Measurements from ENCODE around the gene PDZD4. TPM values are rescaled to one million over a fixed set of nuclear protein-coding genes. Genes with fewer than 3 reads are reported as not detected.

The PDZD4 gene
- total and polyA plus RNA-seq, 10 donors: 3.7 to 21.8 (median 10.6) TPM

- WGBS, 5 donors: 71 to 84% (median 74%) methylated on average over 5 to 22 of the region's 22 CpGs
- DNase-seq: peak; percentile 54
These were observed 32.3 kb upstream of the PDZD4 start for GRCh38 chrX:153862369-153863250.

GRCh38 chrX:153861733-153862310 is 31.5 kb upstream of the PDZD4 start:
- Histone ChIP-seq H3K36me3 (no peaks in the 10 kb centered on the region), H3K27ac (no peak overlapping the region), H3K27me3 (replicated peaks in 1 of 7) (peaks cover 0 to 21% (median 0%) of the 10 kb centered on the region in 7 donors), H3K9me3 (no peaks in the 10 kb centered on the region), H3K4me1 (no peaks in the 10 kb centered on the region), H3K4me3 (no peak overlapping the region)
- WGBS, 5 donors: 74 to 82% (median 78%) methylated on average over 11 to 21 of the region's 21 CpGs
- no peak for TF ChIP-seq POLR2AphosphoS5 (IDR thresholded peaks at IDR 0.05)
- TF ChIP-seq POLR2A (IDR thresholded peaks at IDR 0.05): no peak
- TF ChIP-seq CTCF (IDR thresholded peaks at IDR 0.05 in 8 of 11, conservative IDR thresholded peaks at IDR 0.05 in 3 of 11): no peak
- intact Hi-C loops (cut with DNase I; ENCODE audit: low total_unique reads): no loop called here
- DNase-seq: peak; percentile 72

More at GRCh38 chrX:153862369-153863250, 32.3 kb upstream of the PDZD4 start:
- H3K27ac ChIP-seq: no peak overlapping the region
- no peak overlapping the region for H3K4me3 ChIP-seq
- H3K9me3 ChIP-seq: no peaks in the 10 kb centered on the region
- no peaks in the 10 kb centered on the region for H3K36me3 ChIP-seq
- no peak for TF ChIP-seq POLR2AphosphoS5 (IDR thresholded peaks at IDR 0.05)
- no peak for TF ChIP-seq CTCF (IDR thresholded peaks at IDR 0.05 in 8 of 11, conservative IDR thresholded peaks at IDR 0.05 in 3 of 11)
- TF ChIP-seq POLR2A (IDR thresholded peaks at IDR 0.05): no peak
- H3K4me1 ChIP-seq: no peaks in the 10 kb centered on the region
- H3K27me3 ChIP-seq (replicated peaks in 1 of 7): peaks cover 0 to 21% (median 0%) of the 10 kb centered on the region in 7 donors
- intact Hi-C loops (cut with DNase I; ENCODE audit: low total_unique reads): no loop called here

- intact Hi-C loops (cut with DNase I; ENCODE audit: low total_unique reads): no loop called here
- Histone ChIP-seq H3K4me1 (no peaks in the 10 kb centered on the region), H3K27me3 (replicated peaks in 1 of 7) (peaks cover 0 to 26% (median 0%) of the 10 kb centered on the region in 7 donors), H3K9me3 (no peaks in the 10 kb centered on the region), H3K27ac (no peak overlapping the region), H3K36me3 (no peaks in the 10 kb centered on the region), H3K4me3 (no peak overlapping the region)
- peak; percentile 58 for DNase-seq
- 79 to 100% (median 82%) methylated on average over 2 to 10 of the region's 10 CpGs for WGBS, 5 donors
- no peak for TF ChIP-seq POLR2AphosphoS5 (IDR thresholded peaks at IDR 0.05)
- TF ChIP-seq CTCF (IDR thresholded peaks at IDR 0.05 in 8 of 11, conservative IDR thresholded peaks at IDR 0.05 in 3 of 11): no peak
- TF ChIP-seq POLR2A (IDR thresholded peaks at IDR 0.05): no peak
These were observed 30.8 kb upstream of the PDZD4 start for GRCh38 chrX:153861151-153861550.

- TF ChIP-seq CTCF (IDR thresholded peaks at IDR 0.05 in 8 of 11, conservative IDR thresholded peaks at IDR 0.05 in 3 of 11) (no peak), POLR2AphosphoS5 (IDR thresholded peaks at IDR 0.05) (no peak), POLR2A (IDR thresholded peaks at IDR 0.05) (no peak)
- H3K36me3 ChIP-seq: no peaks in the 10 kb centered on the region
- no peak overlapping the region for H3K4me3 ChIP-seq
- peak; percentile 37 for DNase-seq
- WGBS, 5 donors: 57 to 87% (median 65%) methylated on average over 2 of the region's 2 CpGs
- intact Hi-C loops (cut with DNase I; ENCODE audit: low total_unique reads): no loop called here
- H3K27ac ChIP-seq: no peak overlapping the region
- no peaks in the 10 kb centered on the region for H3K9me3 ChIP-seq
- H3K27me3 ChIP-seq (replicated peaks in 1 of 7): peaks cover 0 to 27% (median 0%) of the 10 kb centered on the region in 7 donors
- no peaks in the 10 kb centered on the region for H3K4me1 ChIP-seq
These were observed 27.1 kb upstream of the PDZD4 start for GRCh38 chrX:153857348-153857903.

Data from spleen (tissue), 11 donors.